Stromal cell of bone marrow (primary cell): ENCODE measurements around the gene HIRA.
"Not testable (repeated sequence)": the region's sequence is repeated elsewhere in the genome, so short reads cannot be mapped to it uniquely, and the experiment has no call there.

Experiments
- DNase-seq: peaks from one replicate; pipeline ENCODE4 v3.0.0-alpha.2; 2012; ENCODE audit warnings: low read depth

HIRA gene

DNA sequence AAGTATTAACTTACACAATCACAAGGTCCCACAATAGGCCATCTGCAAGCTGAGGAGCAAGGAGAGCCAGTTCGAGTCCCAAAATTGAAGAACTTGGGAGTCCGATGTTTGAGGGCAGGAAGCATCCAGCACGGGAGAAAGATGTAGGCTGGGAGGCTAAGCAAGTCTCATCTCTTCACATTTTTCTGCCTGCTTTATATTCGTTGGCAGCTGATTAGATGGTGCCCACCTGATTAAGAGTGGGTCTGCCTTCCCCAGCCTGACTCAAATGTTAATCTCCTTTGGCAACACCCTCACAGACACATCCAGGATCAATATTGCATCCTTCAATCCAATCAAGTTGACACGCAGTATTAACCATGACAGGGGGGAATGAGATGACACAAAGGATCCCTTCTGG lies 101.3 kb downstream of the HIRA start:
- DNase-seq, result not testable (repeated sequence)

DNA sequence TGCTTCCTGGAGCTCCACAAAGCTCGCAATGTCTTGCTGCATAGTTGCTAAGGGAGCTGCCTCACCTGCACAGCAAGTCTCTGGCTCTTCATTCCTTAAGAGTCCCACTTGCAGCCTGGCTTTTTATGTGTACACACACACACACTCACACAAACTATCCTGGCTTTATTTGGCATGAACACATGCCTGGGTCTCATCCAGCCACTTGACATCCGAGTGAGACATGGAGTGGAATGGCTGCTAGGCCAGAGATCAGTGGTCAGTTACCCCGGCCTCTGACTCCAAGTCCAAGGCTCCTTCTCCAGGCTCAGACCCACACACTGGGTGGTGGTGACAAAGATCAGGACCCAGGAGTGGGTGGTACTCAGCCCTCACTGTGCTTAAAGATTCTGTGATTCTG lies 102.1 kb downstream of the HIRA start:
- DNase-seq, result no peak

DNA sequence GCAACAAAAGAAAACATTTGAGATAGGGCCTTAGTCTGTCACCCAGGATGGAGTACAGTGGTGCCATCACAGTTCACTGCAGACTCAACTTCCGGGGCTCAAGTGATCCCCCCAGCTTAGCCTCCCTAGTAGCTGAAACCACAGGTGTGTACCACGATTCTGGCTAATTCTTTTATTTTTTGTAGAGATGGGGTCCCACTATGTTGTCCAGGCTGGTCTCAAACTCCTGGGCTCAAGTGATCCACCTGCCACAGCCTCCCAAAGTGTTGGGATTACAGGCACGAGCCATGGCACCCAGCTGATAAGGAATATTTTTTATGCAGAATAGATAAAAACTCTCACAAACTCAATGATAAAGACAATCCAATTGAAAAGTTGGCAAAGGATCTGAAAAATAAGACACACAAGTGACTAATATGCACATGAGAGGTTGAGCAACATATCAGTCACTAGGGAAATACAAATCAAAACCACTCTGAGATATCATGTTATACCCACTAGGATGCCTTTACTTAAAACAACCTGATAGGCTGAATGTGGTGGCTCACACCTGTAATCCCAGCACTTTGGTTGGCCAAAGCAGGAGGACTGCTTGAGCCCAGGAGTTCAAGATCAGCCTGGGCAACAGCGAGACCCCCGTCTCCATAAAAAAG lies 106.1 kb downstream of the HIRA start:
- peak; percentile 56 for DNase-seq

DNA sequence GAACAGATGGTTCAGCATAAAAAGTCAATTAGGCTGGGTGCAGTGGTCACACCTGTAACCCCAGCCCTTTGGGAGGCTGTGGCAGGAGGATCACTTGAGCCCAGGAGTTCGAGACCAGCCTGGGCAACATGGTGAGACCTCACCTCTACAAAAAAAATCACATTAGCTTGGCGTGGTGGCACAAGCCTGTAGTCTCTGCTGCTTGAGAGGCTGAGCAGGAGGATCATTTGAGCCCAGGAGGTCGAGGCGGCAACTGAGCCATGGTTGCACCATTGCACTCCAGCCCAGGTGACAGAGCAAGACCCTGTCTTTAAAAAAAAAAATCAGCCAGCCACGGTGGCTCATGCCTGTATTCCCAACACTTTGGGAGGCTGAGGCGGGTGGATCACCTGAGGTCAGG lies 108.1 kb downstream of the HIRA start:
- not testable (repeated sequence) for DNase-seq

DNA sequence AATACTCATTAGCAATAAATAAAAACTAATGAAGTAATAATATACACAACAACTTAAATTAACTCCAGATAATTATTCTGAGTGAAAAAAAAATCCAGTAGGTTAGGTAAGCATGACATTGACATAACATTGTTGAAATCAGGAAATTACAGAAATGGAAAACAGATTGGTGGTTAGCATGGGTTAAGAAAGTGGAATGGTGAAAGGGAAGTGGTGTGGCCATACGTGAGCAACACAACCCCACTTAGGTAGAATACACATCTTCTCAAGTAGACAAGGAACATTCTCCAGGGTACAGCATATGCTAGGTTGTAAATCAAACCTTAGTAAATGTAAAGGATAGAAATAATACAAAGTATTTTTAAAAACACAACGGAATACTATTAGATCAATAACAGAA lies 109.8 kb downstream of the HIRA start:
- no peak for DNase-seq

DNA sequence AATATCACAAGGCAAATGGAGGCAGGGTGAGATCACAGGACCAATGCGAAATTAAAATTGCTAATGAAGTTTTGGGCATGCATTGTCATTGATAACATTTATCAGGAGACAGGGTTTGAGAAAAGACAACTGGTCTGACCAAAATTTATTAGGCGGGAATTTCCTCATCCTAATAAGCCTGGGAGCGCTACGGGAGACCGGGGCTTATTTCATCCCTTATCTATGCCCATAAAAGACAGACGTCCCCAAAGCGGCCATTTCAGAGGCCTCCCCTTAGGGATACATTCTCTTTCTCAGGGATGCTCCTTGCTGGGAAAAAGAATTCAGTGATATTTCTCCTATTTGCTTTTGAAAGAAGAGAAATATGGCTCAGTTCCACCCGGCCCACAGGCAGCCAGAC lies 111.4 kb downstream of the HIRA start:
- not testable (repeated sequence) for DNase-seq

DNA sequence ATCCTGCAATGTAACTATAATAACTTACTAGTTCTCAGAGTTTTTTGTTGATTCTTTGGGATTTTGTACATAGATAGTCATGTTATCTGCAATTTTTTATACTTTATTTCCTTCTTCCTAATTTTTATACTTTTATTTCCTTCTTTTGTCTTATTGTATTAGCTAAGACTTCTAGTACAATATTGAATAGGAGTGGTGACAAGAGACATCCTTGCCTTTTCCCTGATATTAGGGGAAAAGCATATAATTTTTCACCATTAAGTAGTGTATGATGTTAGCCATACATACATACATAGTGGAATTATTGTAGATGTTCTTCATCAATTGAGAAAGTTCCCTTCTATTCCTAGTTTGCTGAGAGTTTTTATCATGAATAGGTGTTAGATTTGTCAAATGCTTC lies 112.3 kb downstream of the HIRA start:
- no peak for DNase-seq

DNA sequence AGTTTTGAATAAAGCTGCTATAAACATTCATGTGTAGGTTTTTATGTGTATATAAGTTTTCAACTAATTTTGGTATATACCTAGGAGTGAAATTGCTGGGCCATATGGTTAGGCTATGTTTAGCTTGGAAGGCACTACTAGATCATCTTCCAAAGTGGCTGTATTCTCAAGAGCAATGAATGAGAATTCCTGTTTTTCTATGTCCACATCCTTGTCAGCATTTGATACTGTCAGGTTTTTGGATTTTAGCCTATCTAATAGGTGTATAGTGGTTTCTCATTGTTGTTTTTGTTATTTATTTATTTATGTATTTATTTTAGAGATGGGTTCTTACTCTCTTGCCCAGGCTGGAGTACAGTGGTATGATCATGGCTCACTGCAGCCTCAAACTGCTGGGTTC lies 113.7 kb downstream of the HIRA start:
- DNase-seq, result no peak

DNA sequence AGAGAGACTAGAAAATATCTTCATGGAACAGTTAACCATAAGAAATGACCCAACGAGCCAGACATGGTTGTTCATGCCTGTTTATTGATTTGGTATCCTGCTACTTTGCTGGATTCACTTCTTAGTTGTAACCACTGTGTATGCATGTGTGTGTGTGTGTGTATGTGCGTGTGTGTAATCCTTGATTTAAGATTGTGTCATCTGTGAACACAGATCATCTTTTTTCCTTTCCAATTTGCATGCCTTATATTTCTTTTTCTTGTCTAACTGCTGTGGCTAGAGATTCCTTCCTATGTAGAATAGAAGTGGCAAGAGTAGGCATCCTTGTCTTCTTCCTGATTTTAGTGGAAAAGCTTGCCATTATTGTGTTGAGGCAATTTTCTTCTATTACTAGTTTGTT lies 123.7 kb downstream of the HIRA start:
- DNase-seq, result no peak

DNA sequence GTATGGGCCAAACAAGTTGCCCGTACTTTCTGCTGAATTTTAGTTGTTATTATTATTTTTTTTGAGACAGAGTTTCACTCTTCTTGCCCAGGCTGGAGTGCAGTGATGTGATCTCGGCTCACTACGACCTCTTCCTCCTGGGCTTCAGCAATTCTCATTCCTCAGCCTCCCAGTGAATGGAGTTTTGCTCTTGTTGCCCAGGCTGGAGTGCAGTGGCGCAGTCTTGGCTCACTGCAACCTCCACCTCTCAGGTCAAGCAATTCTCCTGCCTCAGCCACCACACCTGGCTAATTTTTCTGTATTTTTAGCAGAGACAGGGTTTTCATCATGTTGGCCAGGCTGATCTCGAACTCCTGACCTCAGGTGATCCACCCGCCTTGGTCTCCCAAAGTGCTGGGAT lies 125.0 kb downstream of the HIRA start:
- DNase-seq, result not testable (repeated sequence)

DNA sequence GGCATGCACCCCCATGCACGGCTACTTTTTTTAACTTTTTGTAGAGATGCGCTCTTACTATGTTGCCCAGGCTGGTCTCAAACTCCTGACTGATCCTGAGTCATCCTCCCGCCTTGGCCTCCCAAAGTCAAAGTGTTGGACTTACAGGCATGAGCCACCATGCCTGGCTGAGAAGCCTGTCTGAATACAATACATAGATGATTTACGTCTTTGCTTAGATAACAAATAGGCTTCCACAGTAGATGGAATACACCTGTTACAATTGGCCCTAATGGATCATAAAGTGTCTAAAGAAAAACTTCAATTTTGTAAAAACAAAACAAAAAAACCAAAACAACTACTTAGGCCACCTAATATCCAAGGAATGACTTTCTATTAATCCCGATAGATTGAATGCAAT lies 127.0 kb downstream of the HIRA start:
- DNase-seq, result no peak

DNA sequence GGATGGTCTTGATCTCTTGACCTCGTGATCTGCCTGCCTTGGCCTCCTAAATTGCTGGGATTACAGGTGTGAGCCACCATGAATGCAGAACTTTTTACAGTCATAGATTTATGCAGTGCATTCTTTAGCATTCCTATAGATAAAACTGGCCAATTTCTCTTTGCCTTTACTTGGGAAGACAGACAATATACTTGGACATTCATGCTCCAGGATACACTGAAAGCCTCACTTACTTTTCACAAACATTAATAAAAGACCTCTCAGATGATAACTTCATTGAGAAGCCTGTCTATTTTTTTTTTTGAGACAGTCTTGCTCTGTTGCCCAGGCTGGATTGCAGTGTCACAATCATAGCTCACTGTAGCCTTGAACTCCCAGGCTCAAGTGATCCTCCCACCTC lies 127.7 kb downstream of the HIRA start:
- no peak for DNase-seq

DNA sequence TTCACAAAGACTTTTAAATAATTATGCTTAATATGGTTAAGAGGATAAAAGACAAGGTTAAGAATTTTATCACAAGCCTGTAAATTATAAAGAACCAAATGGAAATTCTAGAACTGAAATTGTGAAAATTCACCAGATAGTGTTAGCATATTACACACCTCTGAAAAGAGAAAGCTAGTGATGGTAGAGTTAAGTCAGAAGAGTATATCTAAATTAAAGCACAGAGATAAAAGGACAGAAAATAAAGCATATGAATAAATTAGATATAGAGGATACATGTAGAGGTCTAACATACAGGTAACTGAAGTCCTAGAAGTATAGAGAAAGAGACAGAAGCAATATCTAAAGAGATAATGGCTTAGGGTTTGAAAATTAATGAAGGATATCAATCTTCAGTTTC lies 135.8 kb downstream of the HIRA start:
- no peak for DNase-seq

DNA sequence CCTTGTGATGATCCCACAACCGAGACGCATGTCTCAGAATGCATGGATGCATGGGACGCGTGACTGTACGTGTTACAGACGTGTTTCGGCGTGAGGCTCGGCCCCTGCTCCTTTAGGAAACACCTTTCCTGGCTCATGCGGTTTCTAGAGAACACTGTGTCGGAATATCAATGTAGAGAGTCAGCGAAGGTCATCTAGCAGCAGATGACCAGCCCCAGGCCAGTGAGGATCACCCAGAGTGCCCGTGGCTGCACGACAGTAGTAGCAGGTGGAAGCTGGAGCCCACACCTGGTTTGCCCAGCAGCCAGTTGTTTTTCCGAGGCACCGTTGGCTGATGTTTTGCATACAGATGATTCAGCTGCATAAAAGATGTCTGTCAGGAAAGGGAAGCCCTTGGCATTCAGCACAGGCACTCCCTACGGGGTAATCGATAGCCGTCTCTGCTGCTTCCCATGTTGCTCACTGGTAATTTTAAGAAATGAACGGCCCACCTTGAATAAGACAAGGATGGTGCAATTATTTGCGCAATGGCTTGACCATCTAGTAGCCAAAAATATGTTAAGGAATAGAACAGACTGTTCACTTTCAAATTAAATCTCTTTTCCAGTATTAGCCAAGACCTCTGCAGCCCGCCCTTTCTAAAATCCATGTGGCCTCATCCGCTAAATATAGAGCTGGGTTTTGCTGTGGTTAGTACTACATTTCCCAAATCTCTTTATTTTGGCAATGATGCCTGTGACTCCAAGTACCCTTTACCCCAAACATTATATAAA lies 138.9 kb downstream of the HIRA start:
- DNase-seq, result peak; percentile 51

DNA sequence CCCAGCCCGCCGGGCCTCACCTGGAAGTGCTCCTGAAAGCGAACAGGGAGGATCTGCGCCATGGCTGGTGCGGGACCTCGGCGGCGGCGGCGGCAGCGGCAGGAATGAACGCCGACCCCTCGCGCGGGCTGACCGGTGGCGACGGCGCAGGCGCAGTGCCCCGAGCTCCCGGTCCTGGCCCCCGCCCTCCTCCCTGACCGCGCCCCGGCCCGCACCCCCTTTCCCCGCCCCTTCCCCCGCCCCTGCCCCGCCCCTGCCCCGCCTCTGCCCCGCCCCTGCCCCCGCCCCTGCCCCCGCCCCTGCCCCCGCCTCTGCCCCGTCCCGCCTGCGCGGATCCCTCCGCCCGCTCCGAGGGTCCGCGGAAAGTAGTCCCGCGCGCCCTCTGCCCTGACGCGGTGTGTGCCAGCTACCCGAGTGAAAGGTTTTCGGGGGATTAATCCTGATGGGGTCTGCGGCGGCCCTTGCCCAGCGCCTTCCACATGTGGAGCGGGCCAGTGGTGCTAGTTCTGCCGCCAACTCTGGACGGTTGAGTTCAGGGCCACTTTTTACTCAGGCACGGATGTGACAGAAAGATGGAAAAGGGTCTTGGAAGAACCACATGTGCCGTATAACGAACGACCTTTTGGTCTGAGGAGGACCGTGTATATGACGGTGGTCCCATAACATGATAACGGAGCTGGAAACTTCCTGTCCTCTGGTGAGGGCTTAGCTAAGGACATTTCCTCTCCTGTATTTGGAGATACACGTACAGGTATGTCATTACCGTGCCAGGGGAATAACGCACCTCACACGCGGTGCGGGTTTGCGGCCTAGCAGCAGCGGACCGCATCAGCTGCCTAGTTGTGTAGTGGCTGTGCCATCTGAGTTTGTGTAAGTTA lies 139.7 kb downstream of the HIRA start, which contains the start of gene CLTCL1:
Gene CLTCL1 (minus strand): TSS at position 140 of the 878 bp plus-strand sequence. CDS start 78 bp downstream, at position 62.
- DNase-seq, result no peak

DNA sequence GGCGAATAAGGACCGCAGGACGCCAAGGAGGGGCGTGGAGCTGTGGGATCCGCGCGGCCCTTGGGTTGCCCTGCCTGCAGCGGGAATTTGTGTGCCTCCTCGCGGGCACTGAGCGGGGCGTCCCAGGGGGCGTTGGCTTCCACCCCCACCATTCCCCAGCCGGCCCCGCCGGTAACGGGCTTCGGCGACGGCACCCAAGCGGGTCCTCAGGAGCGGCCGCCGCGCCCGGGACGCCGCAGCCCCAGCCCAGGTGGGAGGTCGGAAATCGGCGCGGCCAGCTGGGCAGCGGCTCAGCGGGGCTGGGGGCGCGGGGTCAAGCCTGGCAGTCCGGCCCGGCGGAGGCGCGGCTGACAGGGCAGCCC lies 140.3 kb downstream of the HIRA start:
- DNase-seq, result no peak

DNA sequence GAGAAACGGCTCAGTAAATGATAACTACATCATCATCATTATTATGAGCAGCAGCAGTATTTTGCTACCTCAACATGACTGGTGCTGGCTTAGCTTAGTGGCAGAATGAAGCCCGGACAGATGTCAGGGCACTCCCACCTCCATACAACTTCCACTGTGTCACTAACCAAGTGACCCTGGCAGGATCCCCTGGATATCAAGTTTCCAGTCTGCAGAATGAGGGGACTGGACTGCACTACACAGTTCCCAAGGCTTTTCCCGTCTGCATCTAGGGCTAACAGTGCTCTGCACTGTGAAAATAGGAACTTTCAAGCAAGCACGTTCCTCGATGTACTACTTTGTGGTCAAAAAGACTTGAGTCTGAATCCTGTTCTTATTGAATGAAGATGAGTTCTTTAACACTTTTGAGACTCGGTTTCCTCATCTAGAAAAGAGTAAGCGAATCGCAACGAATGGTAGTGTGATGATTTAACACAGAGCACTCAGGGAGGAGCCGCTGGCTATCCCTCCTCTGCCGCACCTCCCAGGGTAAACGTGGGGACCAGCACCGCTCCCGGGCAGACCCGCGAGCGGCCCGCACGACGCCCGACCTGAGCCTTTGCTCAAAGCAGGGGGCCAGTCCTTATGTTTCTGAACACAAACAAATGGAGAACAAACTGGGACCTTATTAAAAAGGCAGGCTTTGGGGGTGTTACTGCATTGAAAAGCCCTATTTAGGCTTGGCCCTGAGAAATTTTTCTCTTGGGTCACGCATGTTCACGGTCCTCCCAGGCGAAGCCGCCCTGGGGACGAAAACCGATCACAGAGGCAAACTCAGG lies 140.9 kb downstream of the HIRA start:
- no peak for DNase-seq

DNA sequence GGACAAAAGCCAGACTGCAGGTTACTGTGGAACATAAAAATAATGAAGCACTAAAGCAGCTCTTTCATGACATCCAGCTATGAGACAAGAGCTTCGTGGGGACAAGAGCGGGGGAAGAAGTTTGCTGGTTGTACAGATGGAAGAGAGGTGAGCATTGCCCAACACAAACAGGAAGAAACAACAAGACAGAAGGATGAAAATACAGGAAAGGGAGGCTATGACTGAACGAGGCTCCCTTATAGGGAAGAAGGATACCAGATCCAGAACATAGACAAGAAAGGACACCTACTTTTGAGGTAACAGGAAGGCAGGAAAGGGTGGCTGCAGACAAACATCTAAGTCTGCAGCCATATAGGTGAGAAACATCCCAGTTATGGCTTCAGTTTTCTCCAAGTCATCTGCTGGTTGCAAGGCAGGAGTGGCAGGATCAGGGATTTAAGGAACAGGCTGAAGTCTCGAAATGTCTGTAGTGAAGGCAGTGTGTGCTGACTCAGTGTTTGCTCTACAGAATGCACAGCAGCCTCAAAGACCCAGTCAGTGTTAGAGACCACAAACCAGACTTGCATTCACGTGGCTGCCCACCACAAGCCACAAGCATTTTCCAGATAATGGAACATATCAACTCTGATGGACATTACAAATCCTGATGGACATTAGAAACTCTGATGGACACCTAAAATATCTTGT lies 141.9 kb downstream of the HIRA start:
- DNase-seq, result no peak

DNA sequence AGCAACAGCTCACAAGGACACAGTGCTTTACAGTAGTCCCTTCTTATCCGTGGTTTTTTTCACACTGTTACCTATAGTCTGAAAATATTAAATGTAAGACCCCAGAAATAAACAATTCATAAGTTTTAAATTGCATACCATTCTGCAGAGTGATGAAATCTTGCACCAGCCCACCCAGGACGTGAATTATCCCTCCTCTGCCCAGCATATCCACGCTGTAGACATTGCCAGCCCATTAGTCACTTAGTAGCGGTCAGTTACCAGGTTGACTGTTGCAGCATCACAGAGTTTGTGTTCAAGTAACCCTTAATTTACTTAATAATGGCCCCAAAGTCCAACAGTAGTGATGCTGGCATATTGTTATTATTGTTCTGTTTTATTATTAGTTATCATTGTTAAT lies 143.6 kb downstream of the HIRA start:
- DNase-seq, result no peak

DNA sequence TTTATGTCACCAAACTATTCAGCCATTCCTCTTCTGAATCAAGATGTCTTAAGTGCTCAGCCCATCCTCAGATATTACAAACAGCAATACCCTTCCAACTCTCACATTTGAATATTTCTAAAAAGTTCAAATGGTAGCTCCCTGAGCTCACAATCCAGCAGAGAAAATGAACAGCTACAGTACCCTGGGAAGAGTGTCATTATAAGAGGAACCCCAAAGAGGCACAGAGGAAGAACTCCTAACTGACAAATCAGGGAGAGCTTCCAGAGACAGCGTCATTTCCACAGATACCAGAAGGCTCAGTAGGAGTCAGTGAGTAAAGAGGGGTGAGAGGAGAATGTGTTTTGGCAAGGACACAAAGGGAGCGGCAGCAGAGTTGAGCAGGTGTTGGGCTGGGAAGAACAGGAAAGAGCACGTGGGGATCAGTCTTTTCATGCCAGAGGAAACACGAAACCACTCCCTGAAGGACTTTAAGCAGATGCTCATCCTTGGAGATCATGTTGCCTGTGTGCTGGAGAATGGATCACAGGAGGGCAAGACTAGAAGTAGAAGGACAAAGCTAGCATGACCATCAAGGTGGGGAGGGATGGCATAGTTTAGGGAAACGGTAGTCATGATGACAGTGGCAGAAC lies 144.3 kb downstream of the HIRA start:
- no peak for DNase-seq

DNA sequence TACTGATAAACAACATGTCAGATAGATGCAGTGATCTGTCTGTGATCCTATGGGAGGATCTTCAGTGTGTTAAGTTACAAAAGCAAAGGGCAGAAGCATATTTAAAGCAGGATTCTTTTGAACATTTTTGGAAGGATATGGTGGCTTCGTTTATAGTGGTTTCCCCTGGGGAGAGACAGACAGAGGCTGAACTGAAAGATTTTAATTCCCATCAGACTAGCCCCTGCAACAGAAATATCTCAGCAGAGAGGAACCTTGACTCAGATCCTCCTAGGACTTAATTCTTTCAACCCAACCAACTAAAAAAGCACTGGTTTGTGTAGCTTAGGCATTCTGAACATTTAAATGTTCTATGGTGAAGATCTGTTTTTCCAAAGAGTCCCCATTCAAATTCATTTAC lies 145.7 kb downstream of the HIRA start:
- no peak for DNase-seq
